Activated CD8-positive, alpha-beta T cell treated with anti-CD3 and anti-CD28 coated beads, Interleukin-2, amount 10 ng/mL, durations not matched to agents 7 days and 5 days (primary cell): Measurements from ENCODE around the gene FARP2. TPM values are rescaled to one million over a fixed set of nuclear protein-coding genes. Genes with fewer than 3 reads are reported as not detected.
"Not testable (repeated sequence)": the region's sequence is repeated elsewhere in the genome, so short reads cannot be mapped to it uniquely, and the experiment has no call there.

ENCODE experiments used
- ATAC-seq: fragments of 150-1000 bp; cut with Tn5 transposase; one replicate; pipeline ENCODE4 v1.10.0; 2021; ENCODE audit warnings: moderate library complexity
- CTCF ChIA-PET: fragments of 350-600 bp; sonication (Branson Sonifier 250); formaldehyde crosslinking; loops from one replicate; lab custom pipeline; 2021; ENCODE audit warnings: antibody characterized with exemption; lab: Charles Lee
- POLR2A ChIA-PET: fragments of 350-600 bp; sonication (Branson Sonifier 250); formaldehyde crosslinking; loops from one replicate; lab custom pipeline; 2021; ENCODE audit warnings: antibody characterized with exemption; lab: Charles Lee
- DNase-seq: peaks from one replicate; pipeline ENCODE4 v3.0.0-alpha.2; 2020
- H3K27ac Mint-ChIP-seq: one replicate; pipeline ENCODE4 v1.8.0; 2021; ENCODE audit warnings: mild to moderate bottlenecking, mixed read lengths
- H3K27me3 Mint-ChIP-seq: one replicate; pipeline ENCODE4 v1.8.0; 2021; ENCODE audit warnings: low read depth, mixed read lengths
- H3K36me3 Mint-ChIP-seq: one replicate; pipeline ENCODE4 v1.8.0; 2021; ENCODE audit warnings: low read depth, mixed read lengths
- H3K4me1 Mint-ChIP-seq: one replicate; pipeline ENCODE4 v1.8.0; 2021; ENCODE audit warnings: low read depth, mixed read lengths
- H3K4me3 Mint-ChIP-seq: one replicate; pipeline ENCODE4 v1.8.0; 2021; ENCODE audit warnings: mild to moderate bottlenecking, mixed read lengths
- H3K9me3 Mint-ChIP-seq: one replicate; pipeline ENCODE4 v1.8.0; 2022; ENCODE audit warnings: mixed read lengths; ENCODE audit not compliant: insufficient read depth
- total RNA-seq, 2 experiments: library from RNA; stranded (reverse); gene quantifications; one replicate each; pipeline ENCODE4 v1.2.3, GENCODE V29; 2021

The FARP2 gene
- total RNA-seq, 2 experiments from 2014 or later: 19.3 to 22.7 TPM

GRCh38 chr2:241522477-241522876, 166.4 kb downstream of the FARP2 start:
- POLR2A ChIA-PET: no interaction called here
- peaks cover 8% of the 10 kb centered on the region for H3K4me1 Mint-ChIP-seq
- peaks cover 7% of the 10 kb centered on the region for H3K27me3 Mint-ChIP-seq
- ATAC-seq (no peak), DNase-seq (no peak)
- H3K27ac Mint-ChIP-seq: no peak overlapping the region
- no peaks in the 10 kb centered on the region for H3K36me3 Mint-ChIP-seq
- no peaks in the 10 kb centered on the region for H3K9me3 Mint-ChIP-seq
- H3K4me3 Mint-ChIP-seq: no peak overlapping the region
- CTCF ChIA-PET: no interaction called here

- H3K36me3 Mint-ChIP-seq, H3K4me1 Mint-ChIP-seq, H3K27me3 Mint-ChIP-seq, H3K27ac Mint-ChIP-seq, H3K9me3 Mint-ChIP-seq, H3K4me3 Mint-ChIP-seq, CTCF ChIA-PET, ATAC-seq, POLR2A ChIA-PET, DNase-seq: not testable (repeated sequence)
These were observed 170.0 kb downstream of the FARP2 start for GRCh38 chr2:241525818-241526780.

- no peak overlapping the region for H3K4me3 Mint-ChIP-seq
- DNase-seq: no peak
- no peak for ATAC-seq
- ChIA-PET POLR2A (no interaction called here), CTCF (no interaction called here)
- H3K4me1 Mint-ChIP-seq: no peaks in the 10 kb centered on the region
- no peaks in the 10 kb centered on the region for H3K9me3 Mint-ChIP-seq
- no peak overlapping the region for H3K27ac Mint-ChIP-seq
- no peaks in the 10 kb centered on the region for H3K27me3 Mint-ChIP-seq
- H3K36me3 Mint-ChIP-seq: no peaks in the 10 kb centered on the region
These were observed 174.5 kb downstream of the FARP2 start for GRCh38 chr2:241530571-241530970.

GRCh38 chr2:241531161-241531722, 175.2 kb downstream of the FARP2 start:
- Mint-ChIP-seq H3K4me3 (no peak overlapping the region), H3K36me3 (no peaks in the 10 kb centered on the region), H3K9me3 (no peaks in the 10 kb centered on the region), H3K27me3 (no peaks in the 10 kb centered on the region), H3K27ac (no peak overlapping the region), H3K4me1 (no peaks in the 10 kb centered on the region)
- CTCF ChIA-PET: no interaction called here
- ATAC-seq (no peak), DNase-seq (no peak)
- POLR2A ChIA-PET: no interaction called here

GRCh38 chr2:241532168-241532567, 176.1 kb downstream of the FARP2 start:
- H3K27me3 Mint-ChIP-seq: no peaks in the 10 kb centered on the region
- DNase-seq (no peak), ATAC-seq (no peak)
- H3K27ac Mint-ChIP-seq: no peak overlapping the region
- H3K9me3 Mint-ChIP-seq: no peaks in the 10 kb centered on the region
- no peak overlapping the region for H3K4me3 Mint-ChIP-seq
- no peaks in the 10 kb centered on the region for H3K4me1 Mint-ChIP-seq
- POLR2A ChIA-PET: no interaction called here
- no peaks in the 10 kb centered on the region for H3K36me3 Mint-ChIP-seq
- CTCF ChIA-PET: no interaction called here

- no peaks in the 10 kb centered on the region for H3K4me1 Mint-ChIP-seq
- H3K36me3 Mint-ChIP-seq: no peaks in the 10 kb centered on the region
- no peaks in the 10 kb centered on the region for H3K9me3 Mint-ChIP-seq
- ChIA-PET CTCF (no interaction called here), POLR2A (no interaction called here)
- no peak overlapping the region for H3K4me3 Mint-ChIP-seq
- DNase-seq (no peak), ATAC-seq (no peak)
- no peak overlapping the region for H3K27ac Mint-ChIP-seq
- no peaks in the 10 kb centered on the region for H3K27me3 Mint-ChIP-seq
These were observed 176.9 kb downstream of the FARP2 start for GRCh38 chr2:241532733-241533601.

GRCh38 chr2:241534293-241534692, 178.2 kb downstream of the FARP2 start:
- DNase-seq: no peak
- H3K4me3 Mint-ChIP-seq: no peak overlapping the region
- ChIA-PET CTCF (no interaction called here), POLR2A (no interaction called here)
- H3K27ac Mint-ChIP-seq: no peak overlapping the region
- H3K36me3 Mint-ChIP-seq: no peaks in the 10 kb centered on the region
- H3K4me1 Mint-ChIP-seq: no peaks in the 10 kb centered on the region
- no peak for ATAC-seq
- no peaks in the 10 kb centered on the region for H3K9me3 Mint-ChIP-seq
- H3K27me3 Mint-ChIP-seq: peaks cover 3% of the 10 kb centered on the region

GRCh38 chr2:241534701-241535375, 178.8 kb downstream of the FARP2 start:
- Mint-ChIP-seq H3K36me3 (no peaks in the 10 kb centered on the region), H3K4me3 (no peak overlapping the region), H3K4me1 (no peaks in the 10 kb centered on the region), H3K27ac (no peak overlapping the region), H3K9me3 (no peaks in the 10 kb centered on the region), H3K27me3 (peaks cover 3% of the 10 kb centered on the region)
- CTCF ChIA-PET: no interaction called here
- POLR2A ChIA-PET: no interaction called here
- DNase-seq: no peak
- ATAC-seq: no peak

- Mint-ChIP-seq H3K4me3 (no peak overlapping the region), H3K4me1 (peaks cover 3% of the 10 kb centered on the region), H3K36me3 (no peaks in the 10 kb centered on the region), H3K27me3 (peaks cover 7% of the 10 kb centered on the region), H3K9me3 (no peaks in the 10 kb centered on the region), H3K27ac (no peak overlapping the region)
- ATAC-seq (no peak), DNase-seq (no peak)
- ChIA-PET CTCF (no interaction called here), POLR2A (no interaction called here)
These were observed 180.0 kb downstream of the FARP2 start for GRCh38 chr2:241535871-241536655.

GRCh38 chr2:241538838-241539615, 182.9 kb downstream of the FARP2 start:
- Mint-ChIP-seq H3K36me3 (no peaks in the 10 kb centered on the region), H3K4me3 (no peak overlapping the region), H3K27ac (no peak overlapping the region), H3K27me3 (peaks cover 14% of the 10 kb centered on the region), H3K9me3 (no peaks in the 10 kb centered on the region), H3K4me1 (peaks cover 3% of the 10 kb centered on the region)
- ChIA-PET CTCF (no interaction called here), POLR2A (interaction anchor here (0.6 kb wide), 1 partner anchor 23 kb away, joined by 3 read pairs; no protein-coding TSS in a partner anchor)
- no peak for DNase-seq
- ATAC-seq: no peak
